GM12872 (cell line): Measurements from ENCODE around the gene LIPT1.

Experiments used
- CTCF ChIP-seq: IDR thresholded peaks from 3 replicates; pipeline ENCODE4 v1.5.1; 2011; ENCODE audit warnings: low read depth, mild to moderate bottlenecking, low read length, moderate library complexity; ENCODE audit not compliant: insufficient read depth

The LIPT1 gene

GRCh38 chr2:99156891-99157290 is 2.1 kb downstream of the LIPT1 start:
- no peak for TF ChIP-seq CTCF

GRCh38 chr2:99158599-99158998 is 3.8 kb downstream of the LIPT1 start:
- TF ChIP-seq CTCF: no peak

GRCh38 chr2:99159594-99159993 is 4.8 kb downstream of the LIPT1 start:
- no peak for TF ChIP-seq CTCF

DNA sequence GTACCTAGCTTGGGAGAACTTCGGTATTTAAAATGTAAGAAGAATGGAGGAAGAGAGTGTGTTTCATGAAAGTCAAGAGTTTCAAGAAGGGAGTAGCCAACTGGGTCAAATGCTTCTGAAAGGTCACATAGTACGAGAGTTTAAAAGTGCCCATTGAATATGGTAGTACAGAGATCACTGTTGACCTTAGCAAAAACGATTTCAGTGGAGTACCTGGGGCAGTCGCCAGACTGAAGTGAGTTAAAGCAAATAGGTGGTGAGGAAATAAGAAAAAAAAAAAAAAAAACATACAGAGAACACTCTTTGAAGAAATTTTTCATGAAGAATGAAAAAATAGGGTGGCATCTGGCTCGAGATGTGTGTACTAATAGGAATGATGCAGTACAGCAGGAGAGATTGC is 11.5 kb downstream of the LIPT1 start:
- TF ChIP-seq CTCF: no peak

- TF ChIP-seq CTCF: no peak
Observed at GRCh38 chr2:99169534-99169933, 14.8 kb downstream of the LIPT1 start.

- TF ChIP-seq CTCF: no peak
Observed at GRCh38 chr2:99171377-99172140, 16.8 kb downstream of the LIPT1 start.

DNA sequence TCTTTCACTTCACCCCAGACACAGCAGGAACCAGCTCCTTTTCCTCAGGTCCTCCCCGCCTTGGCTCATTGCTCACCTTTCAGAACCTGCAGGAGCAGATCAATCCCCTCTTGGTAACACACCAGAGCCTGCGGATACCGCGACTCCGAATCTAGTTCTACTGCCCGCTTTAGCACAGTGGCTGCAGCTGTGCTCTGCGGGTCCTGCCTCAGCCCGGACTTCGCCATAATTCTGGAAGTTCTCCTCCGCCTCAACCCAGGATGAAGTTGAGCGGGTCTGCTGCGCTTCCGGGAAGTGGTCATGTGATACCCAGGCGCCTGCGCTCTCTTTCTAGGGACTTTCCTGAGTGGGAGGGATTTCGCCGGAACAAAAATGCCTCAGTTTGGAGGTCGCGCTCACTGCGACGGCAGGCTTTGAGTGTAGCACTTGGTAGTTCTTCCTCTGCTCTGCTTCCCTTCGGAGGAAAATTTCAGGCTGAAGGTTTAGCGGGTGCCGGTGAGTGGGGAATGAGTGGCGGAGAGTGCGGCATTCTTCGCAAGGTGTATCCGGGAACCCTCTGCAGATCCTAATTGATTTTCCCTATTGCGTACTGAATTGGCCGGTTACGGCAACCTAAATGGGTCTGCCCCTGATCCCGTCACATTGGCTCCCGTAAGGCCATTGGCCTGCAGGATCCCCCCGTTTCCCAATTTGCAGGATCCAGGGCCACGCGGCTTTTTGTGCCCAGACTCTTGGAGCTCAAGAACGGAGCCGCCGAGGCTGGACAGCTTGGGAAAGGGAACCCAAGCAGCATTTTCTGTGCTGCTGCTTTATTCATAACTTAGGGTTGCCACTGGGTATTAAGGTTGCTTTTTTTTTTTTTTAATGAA is 26.2 kb downstream of the LIPT1 start, which contains the start of the genes MITD1 and MRPL30:
TSS of gene MITD1 (minus strand) at position 304 of the 869 bp plus-strand sequence. CDS start at position 227, 77 bp downstream.
TSS of gene MRPL30 (plus strand) at position 430 of the 869 bp plus-strand sequence. CDS start 5,020 bp downstream, outside the sequence.
- no peak for TF ChIP-seq CTCF
